ENCODE data around the gene AKT3. TPM values are rescaled to one million over a fixed set of nuclear protein-coding genes. Genes with fewer than 3 reads are reported as not detected.

Gene AKT3
- total RNA-seq, 4 donors from 2014 or later: 42.2 to 66.5 (median 60.0) TPM

DNA sequence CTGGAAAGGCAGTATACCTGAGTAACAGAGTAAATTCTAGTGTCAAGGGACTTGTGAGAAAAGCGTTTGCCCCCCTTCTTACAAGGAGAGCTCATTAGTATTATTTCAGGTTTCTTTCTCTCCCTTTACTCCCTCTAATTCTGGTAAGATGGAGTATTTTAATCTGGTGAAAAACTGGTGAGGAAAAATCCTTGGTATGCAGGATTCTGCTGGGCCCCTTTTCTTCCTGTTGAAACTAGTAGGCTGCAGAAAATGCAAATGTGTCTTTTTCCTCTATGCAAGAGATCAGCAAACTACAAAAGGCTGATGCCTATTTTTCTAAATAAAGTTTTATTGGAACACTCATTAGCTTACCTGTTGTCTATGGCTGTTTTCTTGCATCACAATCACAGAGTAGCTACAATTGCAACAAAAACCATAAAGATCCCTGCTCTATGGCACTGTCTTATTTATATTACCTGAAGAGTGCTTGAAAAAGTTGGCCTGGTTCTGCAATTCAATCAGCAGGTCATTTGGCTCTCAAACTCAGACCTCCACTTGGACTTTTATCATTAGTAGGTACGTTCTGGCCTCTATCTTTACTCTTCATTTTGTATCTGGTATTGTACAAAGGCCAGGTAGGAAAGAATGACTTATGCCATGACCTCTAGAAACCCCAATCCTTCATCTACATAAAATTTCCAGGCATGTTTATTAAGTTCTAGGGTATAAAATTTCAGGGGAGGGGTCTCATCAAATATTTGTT is 109.6 kb downstream of the AKT3 start:
- no peak for TF ChIP-seq CTCF (IDR thresholded peaks at IDR 0.05; ENCODE audit: low read depth)

DNA sequence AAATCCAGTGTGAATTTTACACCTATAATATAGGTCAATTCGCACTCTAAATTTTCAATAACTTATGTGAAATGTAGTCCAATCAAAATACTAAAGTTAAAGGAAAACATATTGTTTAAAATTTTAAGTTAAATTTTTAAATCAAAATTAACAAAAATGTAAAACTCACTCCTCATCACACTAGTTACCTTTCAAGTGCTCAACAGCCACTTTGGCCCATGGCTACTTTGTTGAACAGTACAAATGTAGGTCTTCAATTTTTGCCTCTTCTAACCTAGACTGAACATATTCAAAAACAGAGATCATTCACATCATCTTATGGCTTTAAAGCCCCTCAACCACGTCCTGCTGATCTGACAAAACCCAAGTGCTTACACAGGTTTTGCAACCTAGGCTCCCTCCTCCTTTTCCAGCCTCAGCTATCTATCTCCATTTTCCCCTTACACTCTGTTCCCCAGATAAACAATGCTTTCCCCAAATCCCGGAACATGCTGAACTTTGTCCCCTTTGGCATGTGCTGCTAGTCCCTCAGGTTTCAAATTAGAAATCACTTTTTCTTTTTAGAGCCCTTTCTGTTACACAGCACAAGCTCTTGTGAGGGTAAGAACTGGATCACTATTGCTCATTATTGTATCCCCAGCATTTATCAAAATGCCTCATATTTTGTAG is 110.6 kb downstream of the AKT3 start:
- TF ChIP-seq CTCF (IDR thresholded peaks at IDR 0.05; ENCODE audit: low read depth): no peak

- no peak for TF ChIP-seq CTCF (IDR thresholded peaks at IDR 0.05; ENCODE audit: low read depth)
Measured at GRCh38 chr1:243738020-243738419, 112.0 kb downstream of the AKT3 start.

GRCh38 chr1:243735457-243735856 is 114.6 kb downstream of the AKT3 start:
- TF ChIP-seq CTCF (IDR thresholded peaks at IDR 0.05; ENCODE audit: low read depth): no peak

DNA sequence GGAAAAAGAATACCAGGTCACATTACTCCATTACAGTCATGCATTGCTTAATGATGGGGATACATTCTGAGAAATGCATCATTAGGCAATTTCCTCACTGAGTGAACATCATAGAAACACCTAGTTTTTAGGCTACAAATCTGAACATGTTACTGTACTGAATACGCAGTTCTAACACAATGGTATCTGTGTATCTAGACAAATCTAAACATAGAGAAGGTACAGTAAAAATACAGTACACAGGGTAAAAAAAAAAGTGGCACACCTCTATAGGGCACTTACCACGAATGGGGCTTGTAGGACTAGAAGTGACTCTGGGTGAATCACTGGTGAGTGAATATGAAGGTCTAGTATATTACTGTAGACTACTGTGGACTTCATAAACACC is 115.7 kb downstream of the AKT3 start:
- no peak for TF ChIP-seq CTCF (IDR thresholded peaks at IDR 0.05; ENCODE audit: low read depth)

- no peak for TF ChIP-seq CTCF (IDR thresholded peaks at IDR 0.05; ENCODE audit: low read depth)
Measured at GRCh38 chr1:243733670-243734307, 116.3 kb downstream of the AKT3 start.

GRCh38 chr1:243732637-243733036 is 117.4 kb downstream of the AKT3 start:
- TF ChIP-seq CTCF (IDR thresholded peaks at IDR 0.05; ENCODE audit: low read depth): no peak
